ENCODE results near the gene ERMAP. TPM values are rescaled to one million over a fixed set of nuclear protein-coding genes. Genes with fewer than 3 reads are reported as not detected.

Gene ERMAP
- total and polyA plus RNA-seq, 2 of the 8 experiments (the other 6 are each of a cell fraction or from before 2014, with no cell fraction given), result 2.5 to 3.9 TPM

DNA sequence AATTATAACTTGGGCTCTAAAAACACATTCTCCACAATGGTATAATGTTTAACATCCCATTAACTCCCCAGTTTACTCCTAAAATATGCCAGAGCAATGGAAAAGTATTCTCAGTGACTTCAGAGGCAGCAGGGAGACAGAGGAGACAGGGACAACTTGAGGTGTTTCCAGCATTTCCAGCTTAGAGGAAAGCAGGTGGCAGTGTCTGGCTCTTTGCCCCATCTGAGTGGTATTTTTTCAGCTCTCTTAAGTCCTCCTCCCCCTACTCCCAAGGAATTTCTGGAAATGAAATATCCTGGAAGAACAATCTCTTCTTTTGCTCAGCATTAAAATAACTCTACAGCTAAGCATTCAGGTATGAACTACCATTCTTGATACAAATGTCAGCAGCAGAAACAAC is 10.8 kb upstream of the ERMAP start:
- CTCF ChIA-PET (ENCODE audit: partially characterized antibody), result interaction anchor here (0.6 kb wide), 1 partner anchor 34 kb away, joined by 3 read pairs; no protein-coding TSS in a partner anchor

More for the DNA sequence above, 10.8 kb upstream of the ERMAP start:
- Histone ChIP-seq H2BK15ac (ENCODE audit: low read length) (no peak overlapping the region), H3K23me2 (ENCODE audit: low read depth, low read length) (no peaks in the 10 kb centered on the region), H3K4ac (replicated peaks; ENCODE audit: insufficient read length, low read depth, low read length) (no peak overlapping the region), H3K56ac (replicated peaks; ENCODE audit: insufficient read length, low read depth, low read length) (no peak overlapping the region), H2BK20ac (ENCODE audit: low read length) (no peak overlapping the region), H3K27ac (ENCODE audit: low read depth, low read length) (no peak overlapping the region), H3K79me1 (ENCODE audit: low read depth, low read length) (no peaks in the 10 kb centered on the region), H2BK5ac (ENCODE audit: low read depth, low read length) (no peak overlapping the region), H3K4me3 (ENCODE audit: extremely low read depth in 1 of 4, insufficient read depth in 2 of 4, low read depth in 3 of 4, low read length in 4 of 4) (no peak overlapping the region), H3K18ac (ENCODE audit: extremely low read depth, low read length) (no peak overlapping the region), H3K4me1 (replicated peaks in 1 of 4; ENCODE audit: control insufficient read depth in 3 of 4, insufficient read depth in 4 of 4, low read length in 3 of 4) (no peaks in the 10 kb centered on the region), H3K4me2 (ENCODE audit: insufficient read depth in 1 of 2, low read depth in 2 of 2, low read length in 2 of 2) (no peak overlapping the region), H2BK12ac (ENCODE audit: low read depth, low read length) (no peak overlapping the region), H2BK120ac (replicated peaks; ENCODE audit: low read depth, low read length) (no peak overlapping the region), H4K5ac (ENCODE audit: insufficient read length, low read depth, low read length) (no peak overlapping the region), H3K9me3 (ENCODE audit: insufficient read depth in 2 of 2, low read depth in 1 of 2, low read length in 1 of 2) (peaks cover 9 to 11% of the 10 kb centered on the region in 2 experiments), H4K91ac (replicated peaks; ENCODE audit: insufficient read length, low read length) (no peak overlapping the region), H3K14ac (ENCODE audit: insufficient read length) (no peak overlapping the region), H2AK5ac (ENCODE audit: low read depth, low read length) (no peak overlapping the region), H3K9ac (replicated peaks in 1 of 4; ENCODE audit: extremely low read depth in 1 of 4, low read depth in 3 of 4, low read length in 3 of 4) (no peak overlapping the region), H3K79me2 (ENCODE audit: control insufficient read depth in 1 of 2, insufficient read depth in 2 of 2, low read length in 2 of 2) (no peaks in the 10 kb centered on the region), H3K36me3 (ENCODE audit: control insufficient read depth in 2 of 4, insufficient read depth in 4 of 4, low read length in 3 of 4) (peaks cover 0 to 12% (median 2%) of the 10 kb centered on the region in 4 experiments; a peak in 4 of 8 replicates), H3K23ac (ENCODE audit: insufficient read length) (no peak overlapping the region), H3K27me3 (replicated peaks in 1 of 4; ENCODE audit: control insufficient read depth in 3 of 4, extremely low read depth in 1 of 4, insufficient read depth in 3 of 4, low read length in 3 of 4) (no peaks in the 10 kb centered on the region), H4K8ac (ENCODE audit: extremely low read depth, insufficient read depth, low read length) (no peak overlapping the region), H4K20me1 (replicated peaks in 1 of 2; ENCODE audit: control insufficient read depth in 1 of 2, insufficient read depth in 2 of 2, low read length in 2 of 2) (no peaks in the 10 kb centered on the region), H2AFZ (ENCODE audit: low read length) (no peak overlapping the region)
- POLR2A ChIA-PET (ENCODE audit: partially characterized antibody), result interaction anchor here (2.7 kb wide), 1 partner anchor 10 kb away, joined by 12 read pairs; the partner anchor contains the start of gene ERMAP
- no peak for FAIRE-seq
- DNase-seq (ENCODE audit: low read depth in 1 of 2, low spot score in 2 of 2), result no peak
- TF ChIP-seq FOSL1 (IDR thresholded peaks at IDR 0.05; ENCODE audit: insufficient read depth, low read depth, low read length) (no peak), POLR2AphosphoS5 (IDR thresholded peaks at IDR 0.05; ENCODE audit: low read depth, low read length) (no peak), CTBP2 (IDR thresholded peaks at IDR 0.05; ENCODE audit: borderline replicate concordance, insufficient read depth, insufficient read length, low read length) (no peak)

All from H1 (cell line).